KMS-11 (cell line): Measurements from ENCODE around the gene TNFAIP8.

Experiments used
- H2AFZ ChIP-seq: fragments of 200-600 bp; sonication (generic); 2 replicates; pipeline ENCODE4 v1.6.1; 2016; ENCODE audit warnings: antibody characterized with exemption, mixed run types, low read depth
- H3K27ac ChIP-seq: fragments of 200-600 bp; sonication (generic); 2 replicates; pipeline ENCODE4 v1.6.1; 2016; ENCODE audit warnings: mild to moderate bottlenecking, mixed run types
- H3K27me3 ChIP-seq: fragments of 200-600 bp; sonication (generic); 2 replicates; pipeline ENCODE4 v1.6.1; 2017; ENCODE audit warnings: mild to moderate bottlenecking, low read depth, mixed run types, moderate library complexity; ENCODE audit not compliant: insufficient read depth
- H3K36me3 ChIP-seq: fragments of 200-600 bp; sonication (generic); 2 replicates; pipeline ENCODE4 v1.6.1; 2017; ENCODE audit warnings: mild to moderate bottlenecking, mixed run types; ENCODE audit not compliant: insufficient read depth
- H3K4me1 ChIP-seq: fragments of 200-600 bp; sonication (generic); 2 replicates; pipeline ENCODE4 v1.6.1; 2016; ENCODE audit warnings: mild to moderate bottlenecking, low read depth, mixed run types; ENCODE audit not compliant: poor library complexity, severe bottlenecking
- H3K4me2 ChIP-seq: fragments of 200-600 bp; sonication (generic); 2 replicates; pipeline ENCODE4 v1.7.0; 2016; ENCODE audit warnings: mild to moderate bottlenecking, mixed run types
- H3K4me3 ChIP-seq: fragments of 200-600 bp; sonication (generic); IDR thresholded peaks from 2 replicates; pipeline ENCODE4 v1.6.1; 2017; ENCODE audit warnings: low read depth, low read length, mixed read lengths; ENCODE audit not compliant: insufficient read depth
- H3K79me2 ChIP-seq: fragments of 200-600 bp; sonication (generic); 2 replicates; pipeline ENCODE4 v1.6.1; 2016; ENCODE audit warnings: low read depth, mixed run types; ENCODE audit not compliant: insufficient read depth
- H3K9ac ChIP-seq: fragments of 200-600 bp; sonication (generic); 2 replicates; pipeline ENCODE4 v1.6.1; 2016; ENCODE audit warnings: mild to moderate bottlenecking, mixed run types
- H4K20me1 ChIP-seq: fragments of 200-600 bp; sonication (generic); 2 replicates; pipeline ENCODE4 v1.6.1; 2016; ENCODE audit warnings: mild to moderate bottlenecking, mixed run types; ENCODE audit not compliant: insufficient read depth
- TF ChIP-seq, protein P1 (sequence below): fragments of 200-600 bp; sonication (generic); conservative IDR thresholded peaks from 2 replicates; pipeline ENCODE4 v1.6.1; 2017; ENCODE audit warnings: low read depth, mild to moderate bottlenecking, antibody characterized with exemption, low read length, moderate library complexity, mixed read lengths

Gene TNFAIP8

DNA sequence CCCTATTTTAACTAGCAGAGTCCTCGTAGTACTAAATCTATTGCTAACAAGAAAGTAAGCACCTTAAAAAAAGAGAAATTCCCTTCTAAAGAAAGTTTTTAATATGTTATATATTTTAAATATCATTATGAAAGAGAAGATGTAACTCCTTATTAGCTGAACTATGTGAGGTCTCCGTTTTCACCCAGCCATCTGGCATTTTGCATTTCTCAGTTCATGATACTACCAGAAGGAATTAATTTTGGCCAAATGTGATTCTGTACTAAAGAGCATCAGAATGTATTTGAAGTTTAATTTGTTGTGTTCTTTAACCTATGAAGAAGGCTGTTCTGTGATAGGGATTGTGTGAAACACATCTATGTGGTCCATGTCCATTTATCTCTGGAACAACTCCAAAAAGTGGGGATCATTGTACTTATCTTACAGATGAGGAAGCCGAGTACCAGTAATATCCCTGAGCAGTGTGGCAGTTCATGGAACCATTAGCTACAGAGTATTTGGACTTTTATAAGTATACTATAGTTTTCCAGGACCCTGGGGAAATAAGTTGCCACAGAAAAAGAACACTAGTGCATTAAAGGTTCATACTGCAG lies 29.8 kb downstream of the TNFAIP8 start:
- Histone ChIP-seq H3K4me2 (no peak overlapping the region), H3K4me1 (peaks cover 24% of the 10 kb centered on the region), H2AFZ (no peak overlapping the region), H3K4me3 (no peak overlapping the region), H3K9ac (no peak overlapping the region), H3K27me3 (no peaks in the 10 kb centered on the region), H3K36me3 (no peaks in the 10 kb centered on the region), H3K27ac (no peak overlapping the region), H4K20me1 (no peaks in the 10 kb centered on the region), H3K79me2 (no peaks in the 10 kb centered on the region; the same call in 1 of the 2 replicates)
- TF ChIP-seq, protein P1, sequence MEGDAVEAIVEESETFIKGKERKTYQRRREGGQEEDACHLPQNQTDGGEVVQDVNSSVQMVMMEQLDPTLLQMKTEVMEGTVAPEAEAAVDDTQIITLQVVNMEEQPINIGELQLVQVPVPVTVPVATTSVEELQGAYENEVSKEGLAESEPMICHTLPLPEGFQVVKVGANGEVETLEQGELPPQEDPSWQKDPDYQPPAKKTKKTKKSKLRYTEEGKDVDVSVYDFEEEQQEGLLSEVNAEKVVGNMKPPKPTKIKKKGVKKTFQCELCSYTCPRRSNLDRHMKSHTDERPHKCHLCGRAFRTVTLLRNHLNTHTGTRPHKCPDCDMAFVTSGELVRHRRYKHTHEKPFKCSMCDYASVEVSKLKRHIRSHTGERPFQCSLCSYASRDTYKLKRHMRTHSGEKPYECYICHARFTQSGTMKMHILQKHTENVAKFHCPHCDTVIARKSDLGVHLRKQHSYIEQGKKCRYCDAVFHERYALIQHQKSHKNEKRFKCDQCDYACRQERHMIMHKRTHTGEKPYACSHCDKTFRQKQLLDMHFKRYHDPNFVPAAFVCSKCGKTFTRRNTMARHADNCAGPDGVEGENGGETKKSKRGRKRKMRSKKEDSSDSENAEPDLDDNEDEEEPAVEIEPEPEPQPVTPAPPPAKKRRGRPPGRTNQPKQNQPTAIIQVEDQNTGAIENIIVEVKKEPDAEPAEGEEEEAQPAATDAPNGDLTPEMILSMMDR = no peak

DNA sequence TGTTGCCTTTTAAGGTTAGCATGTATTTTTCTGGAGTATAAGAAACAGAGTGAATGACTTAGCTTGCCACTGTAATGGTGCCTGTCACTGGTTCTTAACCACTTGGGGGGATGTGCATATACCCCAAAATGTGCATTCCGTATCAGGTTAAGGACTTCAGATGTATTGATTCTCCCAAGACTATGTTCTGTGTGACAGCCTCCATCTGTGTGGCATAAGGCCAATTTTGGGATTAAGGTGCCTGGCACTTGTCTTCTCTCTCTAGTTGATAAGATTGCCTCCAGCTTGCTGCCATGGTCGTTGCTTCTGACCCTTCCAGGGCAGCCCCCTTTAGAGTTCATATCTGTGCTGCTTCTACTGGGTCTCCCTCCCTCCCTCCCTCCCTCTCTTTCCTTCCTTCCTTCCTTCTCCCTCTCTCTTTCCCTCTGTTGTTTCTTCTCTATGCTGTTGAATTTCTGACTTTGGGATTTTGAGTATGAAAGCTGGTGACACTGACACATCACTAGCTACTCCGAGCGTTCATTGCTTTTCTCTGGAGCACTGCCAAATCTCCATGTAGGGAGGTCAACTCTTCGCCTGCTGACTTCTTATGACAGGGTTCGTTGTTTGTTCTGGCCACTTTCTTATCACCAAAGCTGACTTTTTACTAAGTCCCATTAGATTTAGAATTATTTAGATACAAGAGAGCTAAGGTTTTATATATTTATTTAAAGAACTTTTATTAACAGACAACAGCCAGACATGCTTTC lies 31.0 kb downstream of the TNFAIP8 start:
- H3K27me3 ChIP-seq = no peaks in the 10 kb centered on the region
- no peaks in the 10 kb centered on the region for H3K36me3 ChIP-seq
- H4K20me1 ChIP-seq = no peaks in the 10 kb centered on the region
- no peaks in the 10 kb centered on the region; the same call in 1 of the 2 replicates for H3K79me2 ChIP-seq
- no peak overlapping the region for H3K4me3 ChIP-seq
- H3K27ac ChIP-seq = no peak overlapping the region
- TF ChIP-seq, protein P1 = no peak
- no peak overlapping the region for H3K4me2 ChIP-seq
- H3K9ac ChIP-seq = no peak overlapping the region
- H3K4me1 ChIP-seq = peaks cover 24% of the 10 kb centered on the region
- H2AFZ ChIP-seq = no peak overlapping the region

DNA sequence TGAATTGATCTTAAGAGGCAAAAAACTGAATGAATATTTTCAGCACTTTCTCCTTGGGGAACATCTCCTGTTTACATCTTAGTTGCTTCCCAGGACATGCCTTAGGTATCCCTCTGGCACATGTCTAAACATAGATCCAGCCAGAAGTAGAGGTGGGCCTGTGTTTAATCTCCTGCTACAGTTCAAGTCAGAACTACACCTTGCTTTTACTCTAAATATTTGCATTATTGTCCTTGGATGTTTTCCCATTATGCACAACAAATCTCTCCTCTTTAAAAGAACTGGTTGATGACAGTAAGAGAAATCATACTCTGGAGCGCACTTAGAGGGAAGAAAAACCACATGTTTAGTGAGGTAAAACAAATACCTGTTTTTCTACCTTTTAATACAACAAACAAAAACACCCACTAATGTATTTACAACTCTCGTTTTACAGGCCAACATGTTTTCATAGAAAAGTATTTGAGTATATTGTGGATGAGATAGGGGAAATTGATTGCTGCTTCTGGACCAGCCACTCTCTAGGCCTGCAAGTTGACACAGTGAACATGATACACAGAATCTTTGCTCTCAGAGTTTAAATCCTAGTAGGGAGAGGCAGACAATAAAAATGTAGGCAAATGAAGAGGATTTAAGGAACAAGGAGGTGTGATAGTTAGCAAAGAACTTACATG lies 32.3 kb downstream of the TNFAIP8 start:
- TF ChIP-seq, protein P1 = no peak
- no peak overlapping the region for H3K9ac ChIP-seq
- no peak overlapping the region for H2AFZ ChIP-seq
- no peaks in the 10 kb centered on the region for H3K36me3 ChIP-seq
- no peaks in the 10 kb centered on the region for H4K20me1 ChIP-seq
- no peak overlapping the region for H3K27ac ChIP-seq
- H3K79me2 ChIP-seq = no peaks in the 10 kb centered on the region; the same call in 1 of the 2 replicates
- no peak overlapping the region for H3K4me2 ChIP-seq
- H3K4me1 ChIP-seq = peaks cover 24% of the 10 kb centered on the region
- H3K27me3 ChIP-seq = no peaks in the 10 kb centered on the region
- no peak overlapping the region for H3K4me3 ChIP-seq

- no peaks in the 10 kb centered on the region for H4K20me1 ChIP-seq
- H3K36me3 ChIP-seq = no peaks in the 10 kb centered on the region
- H3K4me2 ChIP-seq = no peak overlapping the region
- no peak overlapping the region for H3K4me3 ChIP-seq
- H3K27ac ChIP-seq = no peak overlapping the region
- no peak overlapping the region for H2AFZ ChIP-seq
- TF ChIP-seq, protein P1 = no peak
- no peaks in the 10 kb centered on the region; the same call in 1 of the 2 replicates for H3K79me2 ChIP-seq
- no peak overlapping the region for H3K9ac ChIP-seq
- no peaks in the 10 kb centered on the region for H3K27me3 ChIP-seq
- peaks cover 24% of the 10 kb centered on the region for H3K4me1 ChIP-seq
Measured at GRCh38 chr5:119388619-119389190, 32.9 kb downstream of the TNFAIP8 start.
